ENCODE results near the gene HM13. TPM values are rescaled to one million over a fixed set of nuclear protein-coding genes. Genes with fewer than 3 reads are reported as not detected.

Gene HM13
- total and polyA plus RNA-seq, 9 of the 15 experiments (the other 6 are each of a cell fraction or from before 2014, with no cell fraction given): 7.7 to 136 (median 74.5) TPM

- Histone ChIP-seq H3K27me3 (ENCODE audit: control insufficient read depth in 2 of 2, insufficient read depth in 2 of 2, low read length in 2 of 2) (no peaks in the 10 kb centered on the region), H3K9me3 (replicated peaks; ENCODE audit: control insufficient read depth, insufficient read depth, low read depth, low read length) (no peaks in the 10 kb centered on the region), H3K4me1 (replicated peaks in 1 of 2; ENCODE audit: control insufficient read depth in 2 of 2, insufficient read depth in 2 of 2, low read length in 2 of 2) (peaks cover 15 to 63% of the 10 kb centered on the region in 2 experiments; a peak in 4 of 5 replicates), H3K36me3 (ENCODE audit: control insufficient read depth, insufficient read depth, low read length) (peaks cover 61% of the 10 kb centered on the region; the same call in 2 of the 3 replicates), H3K9me1 (ENCODE audit: control insufficient read depth, insufficient read depth, low read length) (no peaks in the 10 kb centered on the region), H3K9ac (ENCODE audit: insufficient read depth in 1 of 2, low read depth in 2 of 2, low read length in 2 of 2) (peak overlapping the region in 1 of 2 experiments; percentile 72; a peak in 1 of 4 replicates), H3K79me2 (ENCODE audit: control insufficient read depth, insufficient read depth, low read length) (peaks cover 19% of the 10 kb centered on the region), H3K4me2 (ENCODE audit: insufficient read depth, low read length) (no peak overlapping the region), H4K20me1 (replicated peaks; ENCODE audit: control insufficient read depth, insufficient read depth, low read length) (no peaks in the 10 kb centered on the region), H3K27ac (ENCODE audit: extremely low read depth, low read depth, low read length) (no peak overlapping the region), H2AFZ (ENCODE audit: low read depth, low read length) (no peak overlapping the region), H3K4me3 (no peak overlapping the region)
- FAIRE-seq (peak; percentile 6), ATAC-seq (peak; percentile 16), DNase-seq (ENCODE audit: extremely low read depth in 1 of 4, low spot score in 3 of 4) (peak; percentile 54 to 66 (median 66))
- in situ Hi-C loops (cut with MboI): loop anchor here (5.0 kb wide), 1 partner anchor 158 kb away; no protein-coding TSS in a partner anchor
- 36% methylated on average over 10 of the region's 10 CpGs for WGBS (ENCODE audit: insufficient coverage, low coverage, missing lambda C conversion rate)
- intact Hi-C loops (cut with micrococcal nuclease): loop anchor here (1.0 kb wide), 1 partner anchor 44 kb away; no protein-coding TSS in a partner anchor
- BruUV-seq (replicated peaks): no TSS peak
- ChIA-PET CTCF (ENCODE audit: low intra/inter-chr PET ratio) (interaction anchor here (0.8 to 2.6 kb wide), 4 partner anchors 10 to 155 kb away, joined by 5 to 46 read pairs (median 6); no protein-coding TSS in a partner anchor), POLR2A (interaction anchor here (0.6 to 5.9 kb wide), 11 partner anchors 9 to 149 kb away, joined by 3 to 73 read pairs (median 3); partner anchors contain the start of gene ID1)
- TF ChIP-seq, protein P1, sequence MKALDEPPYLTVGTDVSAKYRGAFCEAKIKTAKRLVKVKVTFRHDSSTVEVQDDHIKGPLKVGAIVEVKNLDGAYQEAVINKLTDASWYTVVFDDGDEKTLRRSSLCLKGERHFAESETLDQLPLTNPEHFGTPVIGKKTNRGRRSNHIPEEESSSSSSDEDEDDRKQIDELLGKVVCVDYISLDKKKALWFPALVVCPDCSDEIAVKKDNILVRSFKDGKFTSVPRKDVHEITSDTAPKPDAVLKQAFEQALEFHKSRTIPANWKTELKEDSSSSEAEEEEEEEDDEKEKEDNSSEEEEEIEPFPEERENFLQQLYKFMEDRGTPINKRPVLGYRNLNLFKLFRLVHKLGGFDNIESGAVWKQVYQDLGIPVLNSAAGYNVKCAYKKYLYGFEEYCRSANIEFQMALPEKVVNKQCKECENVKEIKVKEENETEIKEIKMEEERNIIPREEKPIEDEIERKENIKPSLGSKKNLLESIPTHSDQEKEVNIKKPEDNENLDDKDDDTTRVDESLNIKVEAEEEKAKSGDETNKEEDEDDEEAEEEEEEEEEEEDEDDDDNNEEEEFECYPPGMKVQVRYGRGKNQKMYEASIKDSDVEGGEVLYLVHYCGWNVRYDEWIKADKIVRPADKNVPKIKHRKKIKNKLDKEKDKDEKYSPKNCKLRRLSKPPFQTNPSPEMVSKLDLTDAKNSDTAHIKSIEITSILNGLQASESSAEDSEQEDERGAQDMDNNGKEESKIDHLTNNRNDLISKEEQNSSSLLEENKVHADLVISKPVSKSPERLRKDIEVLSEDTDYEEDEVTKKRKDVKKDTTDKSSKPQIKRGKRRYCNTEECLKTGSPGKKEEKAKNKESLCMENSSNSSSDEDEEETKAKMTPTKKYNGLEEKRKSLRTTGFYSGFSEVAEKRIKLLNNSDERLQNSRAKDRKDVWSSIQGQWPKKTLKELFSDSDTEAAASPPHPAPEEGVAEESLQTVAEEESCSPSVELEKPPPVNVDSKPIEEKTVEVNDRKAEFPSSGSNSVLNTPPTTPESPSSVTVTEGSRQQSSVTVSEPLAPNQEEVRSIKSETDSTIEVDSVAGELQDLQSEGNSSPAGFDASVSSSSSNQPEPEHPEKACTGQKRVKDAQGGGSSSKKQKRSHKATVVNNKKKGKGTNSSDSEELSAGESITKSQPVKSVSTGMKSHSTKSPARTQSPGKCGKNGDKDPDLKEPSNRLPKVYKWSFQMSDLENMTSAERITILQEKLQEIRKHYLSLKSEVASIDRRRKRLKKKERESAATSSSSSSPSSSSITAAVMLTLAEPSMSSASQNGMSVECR (CRISPR knock-in tag; IDR thresholded peaks at IDR 0.05): no peak
- TF ChIP-seq CREM (IDR thresholded peaks at IDR 0.05; ENCODE audit: low read depth) (peak; percentile 29; the same call in 1 of the 2 replicates), NR2C1 (IDR thresholded peaks at IDR 0.05) (no peak), NR2C1 (tag; IDR thresholded peaks at IDR 0.05) (0 out of 2 replicates have a peak, but pooled peaks have one; percentile 16), GABPB1 (CRISPR knock-in tag; IDR thresholded peaks at IDR 0.05) (0 out of 2 replicates have a peak, but pooled peaks have one; percentile 34), ZBTB7A (IDR thresholded peaks at IDR 0.05; ENCODE audit: borderline replicate concordance, control insufficient read depth, low read depth, low read length) (peak; percentile 60), RBM14 (IDR thresholded peaks at IDR 0.05; ENCODE audit: borderline replicate concordance, insufficient read depth, low read depth, low read length) (no peak), NR2C2 (CRISPR knock-in tag; IDR thresholded peaks at IDR 0.05) (0 out of 2 replicates have a peak, but pooled peaks have one; percentile 26), NR2C2 (tag; IDR thresholded peaks at IDR 0.05) (no peak), RAD21 (CRISPR knock-in tag; conservative IDR thresholded peaks at IDR 0.05 in 1 of 2, IDR thresholded peaks at IDR 0.05 in 1 of 2) (peak; percentile 61 to 81), MYNN (IDR thresholded peaks at IDR 0.05) (peak; percentile 49; the same call in 1 of the 2 replicates), MYNN (CRISPR knock-in tag; IDR thresholded peaks at IDR 0.05) (no peak)
These were observed 55.1 kb downstream of the HM13 start for GRCh38 chr20:31569163-31570020.
